Measurements from ENCODE around the gene TMEM184A. TPM values are rescaled to one million over a fixed set of nuclear protein-coding genes. Genes with fewer than 3 reads are reported as not detected.

TMEM184A gene
- total and polyA plus RNA-seq, 2 experiments from 2014 or later = 0.18 to 0.66 TPM

GRCh38 chr7:1509226-1509625, 46.8 kb downstream of the TMEM184A start (continued):
- TF ChIP-seq ZNF462 (CRISPR knock-in tag; IDR thresholded peaks at IDR 0.05) = no peak

DNA sequence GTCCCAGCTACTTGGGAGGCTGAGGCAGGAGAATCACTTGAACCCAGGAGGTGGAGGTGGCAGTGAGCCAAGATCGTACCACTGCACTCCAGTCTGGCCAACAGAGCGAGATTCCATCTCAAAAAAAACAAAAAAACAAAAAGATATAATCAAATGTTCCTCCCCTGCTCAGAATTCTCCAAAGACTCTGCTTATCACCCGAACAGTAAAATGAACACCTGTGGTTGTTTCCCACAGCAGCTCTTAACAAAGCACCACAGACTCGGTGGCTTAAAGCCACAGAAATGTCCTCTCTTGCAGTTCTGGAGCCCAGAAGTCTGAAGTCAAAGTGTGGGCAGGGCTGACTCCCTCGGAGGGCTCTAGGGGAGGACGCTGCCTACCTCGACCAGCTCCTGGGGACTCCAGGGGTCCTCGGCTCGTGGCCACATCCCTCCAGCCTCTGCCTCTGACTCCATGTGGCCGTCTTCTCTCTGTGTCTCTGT, 47.7 kb downstream of the TMEM184A start:
- Histone ChIP-seq H4K20me1 (replicated peaks; ENCODE audit: insufficient read depth) (no peaks in the 10 kb centered on the region; the same call in 1 of the 2 replicates), H3K4me2 (no peak overlapping the region), H3K27me3 (ENCODE audit: insufficient read depth) (no peaks in the 10 kb centered on the region), H3K36me3 (ENCODE audit: insufficient read depth) (no peaks in the 10 kb centered on the region), H2AFZ (no peak overlapping the region), H3K9me2 (ENCODE audit: insufficient read depth) (no peaks in the 10 kb centered on the region), H3K79me2 (replicated peaks; ENCODE audit: insufficient read depth) (peaks cover 6% of the 10 kb centered on the region), H3F3A (replicated peaks; ENCODE audit: low read depth) (peaks cover 9% of the 10 kb centered on the region; the same call in 1 of the 2 replicates), H3K4me3 (no peak overlapping the region), H3K4me1 (ENCODE audit: insufficient read depth) (no peaks in the 10 kb centered on the region; the same call in 1 of the 2 replicates), H3K27ac (ENCODE audit: low read depth) (no peak overlapping the region)
- Mint-ChIP-seq H3K4me1 (peaks cover 8% of the 10 kb centered on the region), H3K4me3 (no peak overlapping the region), H3K9me3 (no peaks in the 10 kb centered on the region), H3K27ac (no peak overlapping the region), H3K36me3 (ENCODE audit: low read depth) (peaks cover 3% of the 10 kb centered on the region; the same call in 1 of the 3 replicates), H3K27me3 (ENCODE audit: insufficient read depth, low read depth, poor library complexity) (peaks cover 21% of the 10 kb centered on the region)
- ATAC-seq (no peak), DNase-seq (ENCODE audit: low spot score) (no peak)
- TF ChIP-seq, protein P1, sequence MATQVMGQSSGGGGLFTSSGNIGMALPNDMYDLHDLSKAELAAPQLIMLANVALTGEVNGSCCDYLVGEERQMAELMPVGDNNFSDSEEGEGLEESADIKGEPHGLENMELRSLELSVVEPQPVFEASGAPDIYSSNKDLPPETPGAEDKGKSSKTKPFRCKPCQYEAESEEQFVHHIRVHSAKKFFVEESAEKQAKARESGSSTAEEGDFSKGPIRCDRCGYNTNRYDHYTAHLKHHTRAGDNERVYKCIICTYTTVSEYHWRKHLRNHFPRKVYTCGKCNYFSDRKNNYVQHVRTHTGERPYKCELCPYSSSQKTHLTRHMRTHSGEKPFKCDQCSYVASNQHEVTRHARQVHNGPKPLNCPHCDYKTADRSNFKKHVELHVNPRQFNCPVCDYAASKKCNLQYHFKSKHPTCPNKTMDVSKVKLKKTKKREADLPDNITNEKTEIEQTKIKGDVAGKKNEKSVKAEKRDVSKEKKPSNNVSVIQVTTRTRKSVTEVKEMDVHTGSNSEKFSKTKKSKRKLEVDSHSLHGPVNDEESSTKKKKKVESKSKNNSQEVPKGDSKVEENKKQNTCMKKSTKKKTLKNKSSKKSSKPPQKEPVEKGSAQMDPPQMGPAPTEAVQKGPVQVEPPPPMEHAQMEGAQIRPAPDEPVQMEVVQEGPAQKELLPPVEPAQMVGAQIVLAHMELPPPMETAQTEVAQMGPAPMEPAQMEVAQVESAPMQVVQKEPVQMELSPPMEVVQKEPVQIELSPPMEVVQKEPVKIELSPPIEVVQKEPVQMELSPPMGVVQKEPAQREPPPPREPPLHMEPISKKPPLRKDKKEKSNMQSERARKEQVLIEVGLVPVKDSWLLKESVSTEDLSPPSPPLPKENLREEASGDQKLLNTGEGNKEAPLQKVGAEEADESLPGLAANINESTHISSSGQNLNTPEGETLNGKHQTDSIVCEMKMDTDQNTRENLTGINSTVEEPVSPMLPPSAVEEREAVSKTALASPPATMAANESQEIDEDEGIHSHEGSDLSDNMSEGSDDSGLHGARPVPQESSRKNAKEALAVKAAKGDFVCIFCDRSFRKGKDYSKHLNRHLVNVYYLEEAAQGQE (IDR thresholded peaks at IDR 0.05; ENCODE audit: unreplicated experiment) = no peak
- no peak for TF ChIP-seq ETS1 (IDR thresholded peaks at IDR 0.05)
